OCI-M2 (cell line): ENCODE data around the gene IFT43.

Source experiments
- DNase-seq: peaks from one replicate; lab custom pipeline; 2025; ENCODE audit not compliant: unreplicated experiment; lab: John Stamatoyannopoulos, UW

Gene IFT43

GRCh38 chr14:76073717-76074116 is 88.2 kb downstream of the IFT43 start:
- DNase-seq = no peak

- DNase-seq = no peak
Measured at GRCh38 chr14:76077340-76077739, 91.8 kb downstream of the IFT43 start.

- no peak for DNase-seq
Measured at GRCh38 chr14:76078501-76078900, 92.9 kb downstream of the IFT43 start.

GRCh38 chr14:76080025-76080424 is 94.5 kb downstream of the IFT43 start:
- no peak for DNase-seq

- DNase-seq = no peak
Measured at GRCh38 chr14:76080471-76080870, 94.9 kb downstream of the IFT43 start.

GRCh38 chr14:76081642-76082041 is 96.1 kb downstream of the IFT43 start:
- DNase-seq = no peak

- no peak for DNase-seq
Measured at GRCh38 chr14:76083796-76084765, 98.5 kb downstream of the IFT43 start.

GRCh38 chr14:76085358-76085757 is 99.8 kb downstream of the IFT43 start:
- DNase-seq = no peak

GRCh38 chr14:76086636-76087035 is 101.1 kb downstream of the IFT43 start:
- no peak for DNase-seq

- DNase-seq = no peak
Measured at GRCh38 chr14:76088326-76088725, 102.8 kb downstream of the IFT43 start.

GRCh38 chr14:76088771-76089571 is 103.4 kb downstream of the IFT43 start:
- DNase-seq = no peak

- DNase-seq = no peak
Measured at GRCh38 chr14:76089575-76089974, 104.0 kb downstream of the IFT43 start.

GRCh38 chr14:76090616-76091391 is 105.2 kb downstream of the IFT43 start:
- DNase-seq = no peak

GRCh38 chr14:76093077-76093476 is 107.5 kb downstream of the IFT43 start:
- DNase-seq = no peak

- DNase-seq = no peak
Measured at GRCh38 chr14:76096257-76096656, 110.7 kb downstream of the IFT43 start.

GRCh38 chr14:76097547-76097946 is 112.0 kb downstream of the IFT43 start:
- DNase-seq = no peak

- DNase-seq = no peak
Measured at GRCh38 chr14:76098047-76098446, 112.5 kb downstream of the IFT43 start.

- DNase-seq = no peak
Measured at GRCh38 chr14:76098916-76099675, 113.5 kb downstream of the IFT43 start.

- no peak for DNase-seq
Measured at GRCh38 chr14:76100236-76100635, 114.7 kb downstream of the IFT43 start.
